GM18907 (cell line): Measurements from ENCODE around the gene CNOT1.
"Not testable (repeated sequence)": the region's sequence is repeated elsewhere in the genome, so short reads cannot be mapped to it uniquely, and the experiment has no call there.

Source experiments
- ATAC-seq: cut with Tn5 transposase; IDR thresholded peaks from one replicate; pipeline ENCODE4 v1.9.1; 2021; ENCODE audit warnings: mild to moderate bottlenecking, moderate library complexity; ENCODE audit not compliant: unreplicated experiment

CNOT1 gene

DNA sequence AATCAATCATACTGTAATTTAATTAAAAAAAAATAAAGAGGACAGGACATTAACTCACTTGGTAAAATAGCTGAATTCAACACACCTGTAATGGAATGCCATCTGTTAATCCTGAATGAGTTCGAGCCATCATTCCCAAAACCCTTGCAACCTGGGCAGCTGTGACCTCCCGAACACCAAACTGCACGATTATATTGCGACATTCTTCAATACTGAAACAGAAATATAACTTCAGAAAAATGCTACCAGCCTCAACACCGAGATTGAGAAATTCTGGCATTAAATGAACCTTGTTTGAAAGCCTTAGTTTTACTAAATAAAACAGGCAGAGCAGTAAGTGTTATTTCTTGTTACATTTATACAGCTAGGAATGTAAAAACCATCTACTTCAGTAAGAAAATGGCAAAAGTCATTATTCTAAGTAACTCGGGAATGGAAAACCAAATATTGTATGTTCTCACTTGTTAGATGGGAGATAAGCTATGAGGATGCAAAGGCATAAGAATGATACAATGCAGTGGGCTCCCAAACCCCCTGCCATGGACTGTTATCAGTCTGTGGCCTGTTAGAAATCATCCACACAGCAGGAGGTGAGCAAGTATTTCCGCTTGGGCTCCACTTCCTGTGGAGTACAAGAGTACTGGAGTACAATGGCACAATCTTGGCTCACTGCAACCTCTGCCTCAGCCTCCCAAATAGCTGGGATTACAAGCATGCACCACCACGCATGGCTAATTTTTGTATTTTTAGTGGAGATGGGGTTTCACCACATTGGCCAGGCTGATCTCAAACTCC lies 46.5 kb downstream of the CNOT1 start:
- ATAC-seq = no peak

DNA sequence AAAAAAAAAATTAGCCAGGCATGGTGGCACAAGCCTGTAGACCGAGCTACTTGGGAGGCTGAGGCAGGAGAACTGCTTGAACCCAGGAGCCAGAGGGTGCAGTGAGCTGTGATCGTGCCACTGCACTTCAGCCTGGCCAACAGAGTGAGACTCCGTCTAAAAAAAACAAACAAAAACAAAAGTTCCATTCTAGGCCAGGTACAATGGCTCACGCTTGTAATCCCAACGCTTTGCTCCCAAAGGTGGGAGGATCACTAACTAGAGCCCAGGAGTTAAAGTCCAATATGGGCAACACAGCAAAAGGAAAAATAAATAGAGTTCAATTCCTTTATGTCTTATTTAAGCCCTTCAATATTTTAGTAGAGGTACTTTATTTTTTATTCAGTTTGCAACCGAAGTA lies 47.5 kb downstream of the CNOT1 start:
- no peak for ATAC-seq

- ATAC-seq = no peak
Measured at GRCh38 chr16:58579587-58579986, 50.0 kb downstream of the CNOT1 start.

- no peak for ATAC-seq
Measured at GRCh38 chr16:58578642-58579041, 51.0 kb downstream of the CNOT1 start.

GRCh38 chr16:58577141-58577540 lies 52.5 kb downstream of the CNOT1 start:
- ATAC-seq = no peak

DNA sequence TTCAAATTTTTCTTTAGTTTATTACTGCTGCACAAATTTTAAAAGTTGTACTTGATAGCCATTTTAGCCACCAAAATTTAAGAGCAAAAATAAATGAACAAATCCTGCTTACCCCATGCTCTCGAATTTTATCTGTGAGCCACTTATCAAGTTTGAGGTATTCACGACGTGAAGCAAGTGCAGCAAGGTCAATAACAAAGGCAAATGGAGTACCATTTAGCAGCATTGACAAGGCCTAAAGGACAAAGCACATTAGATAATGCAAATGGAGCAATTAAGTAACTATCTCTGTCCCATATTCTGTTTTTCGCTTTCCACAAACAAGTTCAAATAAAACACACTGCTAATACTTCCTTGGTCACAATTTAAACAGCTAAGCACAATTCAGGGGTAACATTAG lies 54.7 kb downstream of the CNOT1 start:
- ATAC-seq = no peak

GRCh38 chr16:58565697-58566096 lies 63.9 kb downstream of the CNOT1 start:
- ATAC-seq = not testable (repeated sequence)

- no peak for ATAC-seq
Measured at GRCh38 chr16:58563775-58564174, 65.9 kb downstream of the CNOT1 start.

GRCh38 chr16:58563235-58563634 lies 66.4 kb downstream of the CNOT1 start:
- no peak for ATAC-seq

DNA sequence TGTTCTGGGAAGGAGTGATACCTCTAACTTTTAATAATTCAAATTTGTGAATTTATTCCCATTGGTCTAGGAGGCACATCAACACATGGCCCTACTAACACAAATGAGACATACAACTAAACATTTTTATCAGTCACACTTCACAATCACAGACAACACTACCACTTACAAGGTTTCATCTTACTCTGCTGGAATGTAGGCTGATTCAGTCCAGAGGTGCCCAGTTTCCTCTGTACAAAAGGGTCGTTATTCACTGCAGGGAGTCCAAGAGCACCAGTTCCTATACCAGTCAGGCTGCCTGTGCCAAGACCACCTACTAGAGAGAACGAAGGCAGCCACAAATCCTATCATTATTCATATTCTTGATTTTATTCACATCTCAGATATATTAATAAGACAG lies 72.9 kb downstream of the CNOT1 start:
- no peak for ATAC-seq

DNA sequence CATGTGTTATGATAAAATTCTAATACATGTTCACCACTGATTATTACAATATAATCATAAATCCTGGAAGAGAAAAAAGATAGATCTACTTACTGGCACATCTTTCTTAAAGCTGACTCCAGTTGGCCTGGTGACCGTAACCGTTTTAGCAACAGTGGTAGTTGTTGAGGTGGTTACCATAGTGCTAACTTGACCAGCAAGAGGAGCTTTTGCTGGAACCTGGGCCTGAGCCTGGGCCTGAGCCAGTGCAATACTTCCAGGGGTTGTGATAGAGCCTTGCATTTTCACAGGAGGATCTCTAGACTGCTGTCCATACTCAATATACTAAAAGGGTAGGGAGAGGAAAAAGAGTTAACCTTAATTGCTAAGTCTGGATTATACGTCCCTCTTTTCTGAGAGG lies 78.1 kb downstream of the CNOT1 start:
- ATAC-seq = no peak

DNA sequence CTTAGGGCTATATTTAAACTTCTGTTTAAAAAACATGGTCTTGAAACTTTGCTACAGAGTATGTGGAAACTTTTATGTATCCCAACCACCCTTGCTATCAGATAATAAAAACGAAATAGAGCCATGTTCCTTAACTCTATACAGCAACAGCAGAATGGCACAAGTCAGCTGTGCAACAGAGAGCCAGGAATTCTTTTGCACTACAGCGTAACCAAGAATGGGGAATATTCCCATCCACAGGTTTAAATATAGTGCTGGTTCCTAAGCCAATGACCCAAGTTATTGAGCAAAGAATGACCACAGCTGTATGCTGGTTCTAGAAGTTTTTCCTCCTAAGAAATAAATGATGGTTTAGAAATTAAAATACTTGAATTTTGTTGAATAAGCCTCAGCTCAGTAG lies 81.2 kb downstream of the CNOT1 start:
- no peak for ATAC-seq

- ATAC-seq = no peak
Measured at GRCh38 chr16:58543685-58544084, 85.9 kb downstream of the CNOT1 start.

- no peak for ATAC-seq
Measured at GRCh38 chr16:58542291-58542690, 87.3 kb downstream of the CNOT1 start.

DNA sequence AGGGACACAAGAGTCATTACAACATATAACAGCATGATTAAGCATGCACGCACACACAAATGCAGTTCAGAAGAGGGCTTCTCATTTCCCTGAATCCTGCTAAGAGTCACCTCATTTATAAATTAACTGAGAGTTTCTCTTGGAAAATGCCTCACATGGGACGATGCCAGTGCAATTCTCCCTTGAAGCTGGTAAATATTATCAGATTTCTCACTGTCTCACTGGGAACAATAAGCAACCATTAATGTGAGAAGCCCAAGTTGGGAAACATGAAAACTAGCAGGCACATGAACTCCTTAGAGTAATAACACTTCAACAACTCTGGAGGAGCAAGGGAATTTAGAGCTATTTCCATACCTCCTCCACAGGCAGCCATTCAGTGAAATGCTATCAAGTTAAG lies 87.9 kb downstream of the CNOT1 start:
- ATAC-seq = no peak

DNA sequence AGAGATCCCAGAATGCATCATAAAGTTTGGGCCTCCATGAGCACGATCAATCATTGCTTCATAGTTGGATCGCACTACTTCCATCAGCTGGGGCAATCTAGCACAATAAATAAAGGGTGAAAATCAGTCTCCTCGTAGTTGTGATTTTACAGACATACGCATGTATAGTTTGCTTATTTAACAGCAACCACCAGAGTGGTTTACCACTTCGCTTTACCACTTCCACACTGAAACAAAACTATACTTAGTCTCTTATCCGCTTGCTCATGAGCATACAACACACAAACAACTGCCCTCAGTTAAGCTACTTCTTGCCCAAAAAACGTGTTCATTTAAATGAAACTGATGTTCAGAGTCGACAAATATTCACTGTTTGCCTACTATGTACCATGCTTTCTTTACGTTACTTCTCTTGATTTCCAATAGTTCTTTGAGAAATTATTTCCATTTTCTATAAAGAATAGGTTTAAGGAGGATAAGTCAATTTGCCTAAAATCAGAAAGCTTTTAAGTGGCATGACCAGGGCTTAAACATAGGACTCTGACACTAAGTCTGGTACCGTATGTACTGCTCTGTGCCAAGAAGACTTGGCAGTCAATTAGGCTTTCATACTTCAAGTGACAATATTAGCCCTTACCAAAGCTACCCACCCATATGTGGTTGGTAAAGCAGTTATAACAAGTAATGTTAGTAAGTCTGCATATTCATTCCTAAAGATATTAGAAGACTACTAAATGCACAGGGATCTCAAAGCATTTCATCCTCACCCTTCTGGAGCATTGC lies 92.3 kb downstream of the CNOT1 start:
- no peak for ATAC-seq

GRCh38 chr16:58536278-58536677 lies 93.3 kb downstream of the CNOT1 start:
- ATAC-seq = no peak

- no peak for ATAC-seq
Measured at GRCh38 chr16:58535100-58535499, 94.5 kb downstream of the CNOT1 start.

DNA sequence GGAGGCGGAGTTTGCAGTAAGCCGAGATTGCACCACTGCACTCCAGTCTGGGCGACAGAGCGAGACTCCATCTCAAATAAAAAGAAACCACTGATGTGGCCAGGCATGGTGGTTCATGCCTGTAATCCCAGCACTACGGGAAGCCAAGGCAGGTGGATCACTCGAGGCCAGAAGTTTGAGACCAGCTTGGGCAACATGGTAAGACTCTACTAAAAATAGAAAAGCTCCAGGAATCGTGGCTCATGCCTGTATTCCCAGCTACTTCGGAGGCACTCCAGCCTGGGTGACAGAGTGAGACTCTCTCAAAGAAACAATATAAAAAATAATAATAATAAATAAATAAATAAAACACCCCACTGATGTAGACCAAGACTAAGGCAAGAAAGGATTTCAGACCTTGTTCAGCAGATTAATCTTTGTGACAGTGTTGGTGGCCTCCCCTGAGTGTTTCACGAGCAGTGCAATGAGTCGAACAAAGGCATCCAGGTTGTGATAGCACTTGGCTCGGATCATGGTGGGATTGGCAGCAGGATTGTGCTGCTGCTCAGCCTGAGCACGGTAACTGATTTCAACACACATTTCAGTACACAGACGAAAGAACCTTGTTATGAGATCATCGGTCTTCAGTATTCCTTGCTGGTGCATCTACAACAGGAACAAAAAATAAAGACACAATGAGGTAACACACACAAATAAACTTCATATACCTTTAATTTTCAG lies 95.7 kb downstream of the CNOT1 start:
- no peak for ATAC-seq

- no peak for ATAC-seq
Measured at GRCh38 chr16:58532414-58532813, 97.2 kb downstream of the CNOT1 start.

DNA sequence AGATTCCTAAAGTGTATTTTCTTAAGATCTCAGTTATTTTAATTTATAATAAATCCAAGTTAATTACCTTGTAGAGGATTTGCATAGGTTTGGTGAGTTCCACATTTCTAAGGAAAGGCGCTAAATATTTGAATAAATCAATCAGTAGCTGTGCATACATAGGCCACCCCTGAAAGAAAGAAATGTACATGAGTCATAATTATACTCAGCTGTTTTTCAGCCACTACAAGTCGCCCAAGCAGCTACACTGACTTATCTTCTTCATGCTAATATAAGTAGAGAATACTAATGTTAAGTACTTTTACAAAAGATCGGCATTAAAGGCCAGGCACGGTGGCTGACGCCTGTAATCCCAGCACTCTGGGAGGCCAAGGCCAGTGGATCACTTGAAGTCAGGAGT lies 99.4 kb downstream of the CNOT1 start:
- ATAC-seq = no peak

- ATAC-seq = no peak
Measured at GRCh38 chr16:58519707-58520106, 109.9 kb downstream of the CNOT1 start.
